AG04449 (cell line): ENCODE results near the gene ZNF215.

ENCODE experiments used
- CTCF ChIA-PET: fragments of 350-600 bp; formaldehyde crosslinking; extraction: SDS; loops from one replicate; lab custom pipeline; 2021; ENCODE audit warnings: antibody characterized with exemption; lab: Yijun Ruan, JAX
- POLR2A ChIA-PET: fragments of 400-600, 350-600 bp; formaldehyde crosslinking; extraction: SDS; loops from one replicate; lab custom pipeline; 2020; ENCODE audit warnings: antibody characterized with exemption, inconsistent platforms; lab: Yijun Ruan, JAX
- DNase-seq: peaks from one replicate; pipeline ENCODE4 v3.0.0-alpha.2; 2010; ENCODE audit warnings: low read depth, low spot score
- H3K4me3 ChIP-seq: 2 replicates; pipeline ENCODE4 v1.5.1; 2011; ENCODE audit warnings: low read depth, mild to moderate bottlenecking, control low read depth, low read length
- CTCF ChIP-seq: IDR thresholded peaks from one replicate; pipeline ENCODE4 v1.5.1; 2011; ENCODE audit warnings: mild to moderate bottlenecking, moderate library complexity, low read length, control low read depth, inconsistent platforms; ENCODE audit not compliant: insufficient read depth; ENCODE audit errors: missing control alignments

Gene ZNF215

GRCh38 chr11:6992026-6992425 is 65.8 kb downstream of the ZNF215 start:
- CTCF ChIA-PET: interaction anchor here (0.9 to 4.5 kb wide), 3 partner anchors 14 to 181 kb away, joined by 3 to 21 read pairs (median 7); no protein-coding TSS in a partner anchor
- DNase-seq: no peak
- TF ChIP-seq CTCF: no peak
- POLR2A ChIA-PET: no interaction called here
- no peak overlapping the region for H3K4me3 ChIP-seq

GRCh38 chr11:6992457-6993417 is 66.5 kb downstream of the ZNF215 start:
- ChIA-PET POLR2A (no interaction called here), CTCF (interaction anchor here (0.9 to 4.5 kb wide), 4 partner anchors 15 to 181 kb away, joined by 3 to 21 read pairs (median 7); partner anchors contain the start of genes NLRP14 and ZNF214)
- H3K4me3 ChIP-seq: no peak overlapping the region; the same call in none of the 2 replicates
- no peak for TF ChIP-seq CTCF
- peak; percentile 89 for DNase-seq

- POLR2A ChIA-PET: no interaction called here
- CTCF ChIA-PET: interaction anchor here (4.5 kb wide), 1 partner anchor 184 kb away, joined by 21 read pairs; no protein-coding TSS in a partner anchor
- no peak for DNase-seq
- H3K4me3 ChIP-seq: no peak overlapping the region
- TF ChIP-seq CTCF: no peak
Measured at GRCh38 chr11:6995703-6996102, 69.5 kb downstream of the ZNF215 start.

GRCh38 chr11:7004482-7004881 is 78.3 kb downstream of the ZNF215 start:
- no peak for DNase-seq
- CTCF ChIA-PET: no interaction called here
- peak overlapping the region; percentile 1; the same call in 1 of the 2 replicates for H3K4me3 ChIP-seq
- POLR2A ChIA-PET: no interaction called here
- no peak for TF ChIP-seq CTCF
